Erythroblast (primary cell): ENCODE measurements around the gene PCID2.

ENCODE experiments used
- GATA1 ChIP-seq: IDR thresholded peaks from 2 replicates; pipeline ENCODE4 v1.6.1; 2011; ENCODE audit warnings: low read depth, mild to moderate bottlenecking, control low read depth, low read length, moderate library complexity
- POLR2A ChIP-seq: IDR thresholded peaks from 2 replicates; pipeline ENCODE4 v1.6.1; 2011; ENCODE audit warnings: mild to moderate bottlenecking, low read length

- no peak for TF ChIP-seq POLR2A
- TF ChIP-seq GATA1: no peak
Measured at GRCh38 chr13:113192279-113192678, 16.2 kb downstream of the PCID2 start.
